A673 (cell line): ENCODE measurements around the gene TIA1.

Experiments
- CTCF ChIP-seq: fragments of 300-800, 200-600 bp; sonication (generic); conservative IDR thresholded peaks from 2 replicates; pipeline ENCODE4 v1.5.1; 2017; ENCODE audit warnings: low read depth, mild to moderate bottlenecking, antibody characterized with exemption, low read length, moderate library complexity, mixed read lengths
- EZH2 ChIP-seq: fragments of 200-600 bp; sonication (generic); IDR thresholded peaks from 2 replicates; pipeline ENCODE4 v1.6.1; 2017; ENCODE audit warnings: borderline replicate concordance, low read depth, mild to moderate bottlenecking, mixed read lengths, antibody characterized with exemption, low read length; ENCODE audit not compliant: poor library complexity, severe bottlenecking

- TF ChIP-seq CTCF (no peak), EZH2 (no peak)
Observed at GRCh38 chr2:70181363-70181956, 67.0 kb downstream of the TIA1 start.
